Medulla oblongata (tissue), 1 donor: ENCODE data around the gene EDARADD.
"Not testable (repeated sequence)": the region's sequence is repeated elsewhere in the genome, so short reads cannot be mapped to it uniquely, and the experiment has no call there.

ENCODE experiments used
- DNase-seq: peaks from one replicate; pipeline ENCODE4 v3.0.0-alpha.2; 2015; ENCODE audit errors: extremely low spot score

EDARADD gene

DNA sequence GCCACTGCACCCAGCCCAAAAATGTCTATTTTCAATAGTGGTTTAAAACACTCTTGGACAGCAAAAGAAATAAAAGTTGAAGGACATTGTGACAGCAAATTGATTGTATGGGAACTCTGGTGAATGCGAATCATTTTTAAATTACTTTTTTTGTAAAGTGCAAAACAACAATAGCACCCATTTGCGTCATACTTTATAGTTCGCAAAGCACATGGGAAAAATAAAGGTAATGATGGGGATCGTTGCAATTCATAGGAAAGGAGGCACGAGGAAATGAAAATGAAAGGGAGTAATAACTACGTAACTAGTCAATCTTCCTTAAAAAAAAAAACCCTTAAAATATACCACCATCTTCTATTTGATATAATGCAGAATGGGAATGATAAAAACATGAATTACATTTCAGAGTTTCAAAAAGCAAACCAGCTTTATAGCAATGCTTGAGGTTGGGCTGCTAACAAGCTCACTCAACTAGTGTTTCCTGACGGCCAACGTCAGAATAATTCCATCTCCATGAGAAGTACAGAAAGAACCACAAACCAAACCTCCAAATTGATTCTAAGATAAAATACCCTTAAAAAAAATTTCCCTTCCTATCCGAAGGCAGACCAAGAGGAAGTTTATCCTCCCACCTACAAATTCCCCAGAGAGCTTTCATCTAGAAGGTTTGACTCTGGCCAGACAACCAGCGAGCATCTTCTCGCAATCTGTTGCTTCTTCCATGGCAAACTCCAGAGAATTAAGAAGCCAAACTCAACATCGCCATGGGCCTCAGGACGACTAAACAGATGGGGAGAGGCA is at the start of gene EDARADD:
Gene EDARADD (plus strand): TSS at position 606 of the 801 bp plus-strand sequence. CDS start 159 bp downstream, at position 765.
- DNase-seq: no peak

DNA sequence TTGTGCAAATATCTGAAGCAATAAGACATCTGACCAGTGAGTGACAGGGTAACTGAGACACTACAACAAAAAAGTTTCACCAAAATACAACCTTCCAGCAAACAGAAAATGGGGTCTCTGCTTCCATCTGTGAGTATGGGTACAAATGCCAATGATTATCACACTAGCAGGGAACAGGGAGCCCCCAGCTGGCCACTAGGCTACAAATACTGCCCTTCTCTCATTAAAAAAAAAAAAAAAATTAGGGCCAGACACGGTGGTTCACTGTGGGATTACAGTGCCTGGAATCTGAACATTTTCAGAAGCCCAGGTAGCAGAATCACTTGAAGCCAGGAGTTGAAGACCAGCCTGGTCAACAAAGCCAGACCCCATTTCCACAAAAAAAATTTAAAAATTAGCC is 48.4 kb upstream of the EDARADD start:
- DNase-seq: no peak

DNA sequence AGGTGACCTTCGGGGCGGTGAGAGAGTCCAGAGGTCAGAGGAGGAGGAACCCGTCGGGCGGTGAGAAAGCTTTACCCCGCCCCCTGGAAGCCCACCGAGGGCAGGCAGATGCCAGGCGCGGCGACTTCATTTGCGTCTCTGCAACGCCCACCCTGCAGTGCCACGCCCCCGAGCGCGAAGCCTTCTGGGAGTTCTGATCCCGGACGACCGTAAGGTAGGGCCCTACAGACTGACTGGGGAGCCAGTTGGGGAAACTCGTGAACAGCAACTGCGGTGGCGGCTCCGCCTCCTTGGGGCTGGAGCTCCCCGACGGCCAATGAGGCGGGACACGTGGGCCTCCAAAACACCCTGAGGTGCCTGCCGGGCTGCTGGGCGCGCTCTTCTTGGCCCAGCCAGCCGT is 46.0 kb upstream of the EDARADD start:
- DNase-seq: no peak

DNA sequence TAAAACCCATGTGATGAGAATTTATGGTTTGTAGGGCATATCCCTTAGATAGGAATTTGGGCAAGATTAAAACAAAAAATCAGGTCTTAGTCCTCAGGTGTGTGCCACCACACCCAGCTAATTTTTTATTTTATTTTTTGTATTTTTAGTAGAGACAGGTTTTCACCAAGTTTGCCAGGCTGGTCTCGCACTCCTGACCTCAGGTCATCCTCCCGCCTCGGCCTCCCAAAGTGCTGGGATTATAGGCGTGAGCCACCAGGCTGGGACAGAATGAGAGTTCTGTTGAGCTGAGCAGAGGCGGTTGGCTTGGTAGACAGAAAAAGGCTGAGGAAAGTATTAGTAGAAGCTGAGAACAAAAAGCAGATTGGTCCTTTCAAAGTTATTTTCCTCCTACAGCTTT is 43.8 kb upstream of the EDARADD start:
- DNase-seq: no peak

DNA sequence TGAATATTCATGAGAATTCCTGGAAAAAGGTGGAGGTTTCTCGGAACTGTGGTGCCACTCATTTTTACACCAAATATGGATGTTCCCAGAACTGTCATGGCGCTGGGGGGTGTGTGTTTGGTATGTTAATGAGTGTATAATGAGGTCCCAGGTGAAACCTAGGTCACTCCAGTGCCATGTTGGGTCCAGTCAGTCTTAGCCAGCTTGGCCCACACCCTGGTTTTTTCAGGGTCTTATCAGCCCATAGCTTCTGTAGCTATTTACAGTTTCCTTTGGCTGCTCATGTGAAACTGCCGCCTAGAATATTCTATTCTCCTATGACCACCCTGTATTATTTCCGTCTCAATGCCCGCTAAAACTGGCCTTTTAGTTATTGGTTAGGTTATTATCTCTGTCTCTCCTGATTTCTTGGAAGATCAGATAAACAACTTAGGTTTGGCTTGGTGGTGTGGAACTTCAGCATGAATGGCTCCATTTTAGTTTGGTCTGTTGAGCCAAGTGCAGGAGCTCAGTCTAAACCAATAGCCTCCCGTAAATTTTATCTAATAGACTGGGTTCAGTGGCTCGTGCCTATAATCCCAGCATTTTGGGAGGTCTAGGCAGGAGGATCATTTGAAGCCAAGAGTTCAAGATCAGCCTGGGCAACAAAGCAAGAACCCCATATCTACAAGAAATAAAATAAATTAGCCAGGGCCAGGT is 42.1 kb upstream of the EDARADD start:
- no peak for DNase-seq

DNA sequence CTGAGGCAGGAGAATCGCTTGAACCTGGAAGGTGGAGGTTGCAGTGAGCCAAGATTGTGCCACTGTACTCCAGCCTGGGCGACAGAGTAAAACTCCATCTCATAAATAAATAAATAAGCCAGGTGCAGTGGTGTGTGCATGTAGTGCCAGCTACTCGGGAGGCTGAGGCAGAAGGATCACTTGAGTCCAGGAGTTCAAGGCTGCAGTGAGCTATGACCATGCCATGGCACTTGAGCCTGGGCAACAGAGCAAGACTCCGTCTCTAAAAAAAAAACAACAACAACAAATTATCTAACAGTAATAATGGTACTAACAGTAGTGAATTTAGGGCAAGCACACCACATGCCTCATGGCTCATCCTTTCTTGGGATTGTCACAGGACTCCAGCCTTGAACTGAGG is 41.3 kb upstream of the EDARADD start:
- not testable (repeated sequence) for DNase-seq

DNA sequence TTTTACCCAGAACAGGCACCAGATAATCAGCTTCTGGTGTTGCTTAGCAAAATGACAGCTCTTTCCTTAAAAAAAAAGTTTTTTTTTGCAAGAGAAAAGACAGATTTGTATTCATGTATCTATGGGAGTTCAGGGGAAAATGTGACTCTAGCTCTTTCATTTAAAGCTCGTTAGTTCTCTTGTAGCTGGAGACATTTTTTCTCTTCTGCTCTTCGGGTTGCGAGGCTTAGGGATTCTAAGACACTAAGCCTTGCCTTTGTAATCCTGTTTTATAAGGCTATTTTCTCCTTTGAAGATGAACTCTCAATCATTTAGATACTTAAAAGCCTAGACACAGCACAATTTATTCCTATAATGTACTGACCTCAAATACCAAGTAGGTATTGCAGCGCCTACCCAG is 40.3 kb upstream of the EDARADD start:
- no peak for DNase-seq

DNA sequence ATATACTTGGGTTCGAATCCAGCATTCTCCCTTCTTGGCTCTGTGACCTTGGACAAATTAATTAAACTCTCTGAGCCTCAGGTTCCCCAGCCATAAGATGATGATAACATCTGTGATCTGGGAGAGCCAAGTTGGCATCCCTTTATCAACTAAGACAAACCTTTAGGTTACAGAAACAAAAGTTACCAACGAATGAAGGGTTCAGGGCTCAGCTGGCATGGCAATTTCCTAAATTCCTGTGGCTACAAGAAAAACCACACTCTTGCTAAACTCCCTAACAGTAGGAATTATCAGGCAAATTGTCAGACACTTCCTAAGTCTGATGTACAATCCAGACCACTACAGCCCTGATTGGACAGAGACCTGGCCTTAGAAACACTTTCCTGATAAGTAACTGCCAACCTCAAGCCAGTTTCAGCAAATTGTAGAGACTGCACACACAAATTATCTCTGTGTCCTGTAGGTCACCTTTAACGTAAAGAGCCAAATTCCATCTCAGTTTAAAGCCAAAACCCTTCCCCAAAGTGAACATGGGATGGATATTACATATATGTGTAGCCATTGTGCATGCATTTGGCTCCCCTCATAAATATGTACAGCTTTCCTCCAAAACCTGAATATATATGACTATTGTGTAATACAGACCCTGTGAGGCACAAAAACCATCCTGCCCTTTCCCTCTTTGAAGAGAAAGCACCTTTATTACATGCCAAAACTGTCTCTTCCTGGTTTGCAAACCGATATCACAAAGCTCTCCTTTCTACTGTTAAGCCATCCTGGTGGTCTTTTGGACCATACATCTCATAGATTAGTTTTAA is 39.5 kb upstream of the EDARADD start:
- no peak for DNase-seq

DNA sequence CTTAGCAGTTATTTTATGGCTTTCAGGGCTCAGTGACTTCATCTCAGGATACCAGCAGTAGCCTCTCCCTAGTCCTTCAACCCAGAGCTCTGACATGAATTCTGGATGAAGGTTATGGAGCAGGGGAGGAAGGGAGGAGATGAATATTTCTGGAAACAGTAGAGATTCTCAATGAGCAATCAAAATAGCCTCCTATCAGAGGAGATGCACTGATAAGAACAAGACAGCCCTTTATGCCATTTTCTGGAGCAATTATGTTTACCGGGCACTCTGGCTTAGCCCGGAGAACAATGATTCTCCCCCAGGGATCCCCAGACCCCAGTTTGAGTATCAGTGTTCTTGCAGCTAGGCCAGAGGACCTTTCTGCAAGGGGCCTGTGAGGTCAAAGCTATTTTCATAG is 37.9 kb upstream of the EDARADD start:
- DNase-seq: no peak

DNA sequence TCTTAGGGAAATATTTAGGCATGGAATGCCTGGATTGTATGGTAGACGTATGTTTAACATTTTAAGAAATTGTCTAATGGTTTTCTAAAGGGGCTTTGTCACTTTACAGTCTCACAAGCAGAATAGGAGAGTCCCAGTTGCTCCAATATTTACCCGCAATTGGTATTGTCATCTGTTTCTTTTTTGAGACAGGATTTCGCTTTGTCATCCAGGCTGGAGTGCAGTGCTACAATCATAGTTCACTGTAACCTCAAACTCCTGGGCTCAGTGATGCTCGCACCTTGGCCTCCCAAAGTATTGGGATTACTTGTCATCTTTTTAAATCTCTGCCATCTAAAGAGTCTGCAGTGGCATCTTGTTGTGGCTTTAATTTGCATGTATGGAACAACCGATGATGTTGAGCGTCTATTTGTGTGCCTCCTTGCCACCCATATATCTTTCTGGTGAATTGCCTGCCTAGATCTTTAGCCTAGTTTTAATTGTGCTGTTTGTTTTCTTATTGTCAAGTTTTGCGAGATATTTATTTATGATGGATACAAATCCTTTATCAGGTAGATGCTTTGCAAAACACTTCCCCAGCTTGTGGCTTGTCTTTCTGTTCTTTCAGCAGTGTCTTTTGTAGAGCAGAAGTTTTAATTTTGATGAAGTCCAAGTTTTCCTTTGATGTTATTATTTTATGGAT is 32.0 kb upstream of the EDARADD start:
- no peak for DNase-seq

DNA sequence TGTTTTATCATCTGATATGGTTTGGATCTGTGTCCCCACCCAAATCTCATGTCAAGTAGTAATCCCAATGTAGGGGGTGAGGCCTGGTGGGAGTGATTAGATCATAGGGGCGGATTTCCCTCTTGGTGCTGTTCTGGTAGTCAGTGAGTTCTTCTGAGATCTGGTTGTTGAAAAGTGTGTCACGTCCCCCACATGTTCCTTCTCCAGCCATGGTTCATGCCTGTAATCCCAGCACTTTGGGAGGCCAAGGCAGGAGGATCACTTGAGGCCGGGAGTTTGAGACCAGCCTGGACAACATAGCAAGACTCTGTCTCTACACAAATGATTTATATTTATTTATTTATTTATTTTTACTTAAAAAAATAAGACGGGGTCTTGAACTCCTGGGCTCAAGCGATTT is 30.8 kb upstream of the EDARADD start:
- DNase-seq: no peak

DNA sequence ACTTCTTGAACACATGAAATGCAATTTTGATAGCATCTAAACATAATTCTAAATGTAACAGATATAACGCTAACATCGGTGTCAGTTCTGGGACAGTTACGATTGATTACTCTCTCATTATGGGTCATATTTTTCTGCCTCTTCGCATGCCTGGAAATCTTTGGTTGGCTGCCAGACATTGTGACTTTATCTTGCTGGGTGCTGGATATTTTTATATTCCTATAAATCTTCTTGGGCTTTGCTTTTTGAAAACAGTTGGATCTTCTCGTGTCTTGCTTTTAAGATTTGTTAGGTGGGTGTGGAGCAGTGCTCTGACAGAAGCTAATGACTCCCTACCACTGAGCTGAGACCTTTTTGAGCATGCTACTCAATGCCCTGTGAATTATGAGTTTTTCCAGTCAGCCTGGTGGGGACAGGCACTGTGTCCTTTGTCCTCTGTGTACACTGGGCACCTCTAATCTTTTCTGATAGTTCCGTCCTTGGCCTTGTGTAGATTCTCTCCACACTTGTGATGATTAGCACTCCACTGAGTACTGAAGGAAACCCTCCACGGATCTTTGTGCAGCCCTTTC is 28.0 kb upstream of the EDARADD start:
- DNase-seq: no peak

DNA sequence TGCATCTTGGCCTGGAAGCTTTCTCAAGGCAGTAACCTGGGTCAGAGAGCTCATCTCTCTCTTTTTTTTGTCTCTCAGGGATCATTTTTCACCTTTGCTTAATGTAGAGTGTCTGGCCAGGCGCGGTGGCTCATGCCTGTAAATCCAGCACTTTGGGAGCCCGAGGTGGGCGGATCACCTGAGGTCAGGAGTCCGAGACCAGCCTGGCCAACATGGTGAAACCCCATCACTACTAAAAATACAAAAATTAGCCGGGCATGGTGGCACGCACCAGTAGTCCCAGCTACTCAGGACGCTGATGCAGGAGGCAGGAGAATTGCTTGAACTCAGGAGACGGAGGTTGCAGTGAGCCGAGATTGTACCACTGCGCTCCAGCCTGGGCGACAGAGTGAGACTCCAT is 27.4 kb upstream of the EDARADD start:
- not testable (repeated sequence) for DNase-seq

DNA sequence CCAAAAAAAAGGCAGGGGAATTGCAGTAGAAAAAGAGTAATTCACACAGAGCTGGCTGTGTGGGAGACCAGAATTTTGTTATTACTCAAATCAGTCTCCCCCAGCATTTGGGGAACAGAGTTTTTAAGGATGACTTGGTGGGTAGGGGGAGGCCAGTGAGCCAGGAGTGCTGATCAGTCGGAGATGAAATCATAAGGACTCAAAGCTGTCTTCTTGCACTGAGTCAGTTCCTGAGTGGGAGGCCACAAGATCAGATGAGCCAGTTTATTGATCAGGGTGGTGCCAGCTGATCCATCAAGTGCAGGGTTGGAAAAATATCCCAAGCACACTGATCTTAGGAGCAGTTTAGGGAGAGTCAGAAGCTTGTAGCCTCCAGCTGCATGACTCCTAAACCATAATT is 23.7 kb upstream of the EDARADD start:
- no peak for DNase-seq

DNA sequence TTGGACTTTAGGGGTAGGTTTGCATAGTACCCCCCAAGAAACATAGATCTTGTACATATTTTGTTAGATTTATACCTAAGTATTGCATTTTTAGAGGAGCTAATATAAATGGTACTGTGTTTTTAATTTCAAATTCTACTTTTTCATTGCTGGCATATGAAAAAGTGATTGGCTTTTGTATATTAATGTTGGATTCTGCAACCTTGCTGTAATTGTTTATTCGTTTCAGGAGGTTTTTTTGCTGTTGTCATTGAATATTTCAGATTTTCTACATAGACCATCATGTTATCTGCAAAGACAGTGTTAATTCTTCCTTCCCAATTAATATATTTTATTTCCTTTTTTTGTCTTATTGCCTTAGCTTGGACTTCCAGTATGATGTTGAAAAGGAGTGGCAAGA is 23.0 kb upstream of the EDARADD start:
- no peak for DNase-seq

DNA sequence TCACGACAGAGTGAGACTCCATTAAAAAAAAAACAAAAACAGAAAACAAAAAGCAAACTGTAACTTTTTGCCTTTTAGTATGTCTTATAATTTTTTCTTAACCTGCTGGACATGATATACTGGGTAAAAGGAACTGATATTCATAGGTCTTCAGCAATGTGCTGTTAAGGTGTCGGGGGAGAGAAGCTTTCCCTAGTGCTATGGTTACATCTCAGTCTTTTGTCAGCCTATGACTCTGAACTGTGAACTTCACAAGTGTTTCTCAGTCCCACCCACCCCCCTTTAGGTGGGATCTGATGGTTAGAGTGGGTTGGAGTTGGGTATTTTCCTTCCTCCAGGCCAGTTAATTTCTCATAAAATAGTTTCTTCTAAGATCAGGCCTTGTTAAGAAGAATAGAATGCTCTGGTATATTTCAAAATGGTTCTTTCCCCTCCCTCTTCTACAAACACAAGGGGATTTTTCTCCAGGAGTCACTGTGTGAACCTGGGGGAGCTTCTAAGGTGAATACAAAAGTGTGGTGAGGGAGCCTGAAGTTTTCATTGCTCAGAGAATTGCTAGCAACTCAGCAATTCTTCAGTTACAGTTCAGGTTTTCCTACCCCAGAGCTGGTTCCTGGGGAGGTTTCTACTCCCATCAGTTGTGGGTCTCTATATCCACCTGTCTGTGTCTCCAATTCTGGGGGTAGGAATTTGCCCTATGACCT is 16.1 kb upstream of the EDARADD start:
- no peak for DNase-seq

DNA sequence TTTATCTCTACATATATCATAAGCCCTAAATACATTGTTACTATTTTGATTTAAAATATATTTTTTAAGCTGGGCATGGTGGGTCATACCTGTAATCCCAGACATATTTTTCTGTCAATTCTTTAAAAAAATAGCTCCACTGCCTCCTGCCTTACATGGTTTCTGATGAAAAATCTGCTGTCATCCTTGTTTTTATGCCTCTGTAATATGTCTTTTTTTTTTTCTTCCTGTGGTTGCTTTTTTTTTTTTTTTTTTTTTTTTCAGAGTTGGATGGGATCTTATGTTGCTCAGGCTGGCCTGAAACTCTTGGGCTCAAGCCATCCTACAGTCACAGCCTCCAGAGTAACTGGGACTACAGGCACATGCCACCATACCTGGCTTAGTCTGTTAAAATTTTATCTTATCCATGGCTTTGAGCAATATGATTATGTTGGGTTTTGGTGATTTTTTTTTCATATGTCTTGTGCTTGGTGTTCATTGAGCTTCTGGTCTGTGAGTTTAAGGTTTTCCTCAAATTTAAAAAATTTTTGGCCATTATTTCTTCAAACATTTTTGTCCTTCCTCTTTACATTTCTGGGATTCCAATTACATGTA is 12.4 kb upstream of the EDARADD start:
- no peak for DNase-seq

DNA sequence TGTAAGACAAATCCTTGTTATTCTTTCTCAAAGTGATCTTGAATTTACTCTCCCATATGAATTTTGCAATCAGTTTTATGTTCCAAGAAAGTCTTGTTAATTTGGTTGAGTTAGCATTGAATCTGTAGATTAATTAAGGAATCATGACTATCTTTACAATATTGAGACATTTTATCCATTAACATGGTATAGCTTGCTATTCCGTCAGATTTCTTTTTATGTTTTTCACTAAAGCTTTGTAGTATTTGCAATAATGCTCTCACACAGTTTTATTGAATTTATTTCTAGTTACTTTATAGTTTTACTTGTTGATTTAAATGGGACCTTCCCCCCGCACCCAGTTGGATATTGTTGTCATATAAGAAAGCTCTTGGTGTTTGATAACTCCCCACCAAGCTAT is 5.8 kb upstream of the EDARADD start:
- DNase-seq: no peak

DNA sequence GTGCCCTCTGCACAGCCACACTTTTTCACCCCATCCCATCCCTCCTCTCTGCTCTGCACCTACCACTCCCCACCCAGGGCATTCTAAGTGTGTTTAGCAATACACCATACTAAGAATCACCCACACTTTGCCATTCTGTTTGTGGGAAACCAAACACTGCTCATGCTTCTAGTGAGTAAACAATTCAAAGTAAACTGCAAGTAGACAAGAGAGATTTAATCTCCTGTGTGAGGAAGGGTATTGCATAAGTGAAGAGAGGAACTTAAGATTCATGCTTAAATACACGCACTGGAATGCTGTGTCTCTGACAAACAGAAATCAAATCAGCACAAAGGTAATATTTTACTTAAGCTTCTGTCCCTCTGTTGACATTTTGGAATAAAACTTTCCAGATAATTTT is 4.8 kb upstream of the EDARADD start:
- DNase-seq: no peak

DNA sequence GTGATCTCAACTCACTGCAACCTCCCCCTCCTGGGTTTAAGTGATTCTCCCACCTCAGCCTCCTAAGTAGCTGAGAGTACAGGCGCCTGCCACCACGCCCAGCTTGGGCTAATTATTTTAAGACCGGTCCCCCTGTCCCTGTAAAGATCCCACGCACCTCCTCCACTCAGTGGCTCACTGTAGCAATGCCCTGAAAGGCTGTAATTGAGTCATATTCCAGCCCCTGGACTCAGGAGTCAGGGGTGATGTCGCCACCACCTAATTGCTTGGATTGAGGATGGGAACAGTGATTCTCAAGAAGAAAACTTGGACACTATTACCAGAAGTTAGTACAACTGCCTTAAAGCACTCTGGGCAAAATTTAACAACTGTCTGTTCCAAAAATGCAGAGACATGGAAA is 3.1 kb upstream of the EDARADD start:
- DNase-seq: no peak

DNA sequence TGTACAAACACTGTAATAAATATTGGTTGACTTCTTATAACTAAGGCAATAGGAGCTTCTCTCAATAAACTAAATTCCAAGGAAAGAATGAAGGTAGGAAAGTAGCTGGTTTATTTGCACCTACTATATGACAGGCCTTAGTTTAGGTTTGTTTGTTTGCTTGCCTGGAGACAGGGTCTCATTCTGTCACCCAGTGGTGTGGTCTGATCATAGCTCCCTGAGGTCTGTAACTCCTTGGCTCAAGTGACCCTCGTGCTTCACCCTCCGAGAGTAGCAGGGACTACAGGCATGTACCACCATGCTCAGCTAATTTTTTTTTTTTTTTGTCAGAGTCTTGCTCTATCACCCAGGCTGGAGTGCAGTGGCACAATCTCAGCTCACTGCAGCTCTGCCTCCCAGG is 1.9 kb upstream of the EDARADD start:
- no peak for DNase-seq
